GM10266 (cell line): ENCODE measurements around the gene TMEM42.

ENCODE experiments used
- DNase-seq: peaks from one replicate; pipeline ENCODE4 v3.0.0; 2012; ENCODE audit errors: extremely low spot score
- CTCF ChIP-seq: IDR thresholded peaks from 2 replicates; pipeline ENCODE4 v1.5.1; 2012; ENCODE audit warnings: mild to moderate bottlenecking, low read depth; ENCODE audit not compliant: control insufficient read depth, insufficient read depth; ENCODE audit errors: missing control alignments

The TMEM42 gene

DNA sequence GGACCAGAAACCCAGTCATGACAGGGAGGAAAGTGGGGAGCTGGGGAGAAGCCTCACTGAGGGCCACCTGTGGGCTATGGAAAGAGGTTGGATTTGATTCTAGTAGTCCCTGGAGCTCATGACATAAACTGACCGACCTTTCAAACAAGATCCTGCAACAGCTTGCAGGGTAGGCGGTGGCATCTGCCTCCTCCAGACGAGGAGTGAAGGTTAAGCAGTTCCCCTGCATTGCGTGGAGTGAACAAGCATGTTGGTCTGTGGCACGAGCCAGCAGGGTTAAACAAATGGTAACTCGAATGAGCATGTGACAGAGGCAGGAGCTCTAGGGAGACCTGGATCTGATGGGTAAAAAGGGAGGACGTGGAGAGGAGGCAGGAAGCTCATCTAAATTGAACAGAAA, 25.4 kb downstream of the TMEM42 start:
- no peak for TF ChIP-seq CTCF

DNA sequence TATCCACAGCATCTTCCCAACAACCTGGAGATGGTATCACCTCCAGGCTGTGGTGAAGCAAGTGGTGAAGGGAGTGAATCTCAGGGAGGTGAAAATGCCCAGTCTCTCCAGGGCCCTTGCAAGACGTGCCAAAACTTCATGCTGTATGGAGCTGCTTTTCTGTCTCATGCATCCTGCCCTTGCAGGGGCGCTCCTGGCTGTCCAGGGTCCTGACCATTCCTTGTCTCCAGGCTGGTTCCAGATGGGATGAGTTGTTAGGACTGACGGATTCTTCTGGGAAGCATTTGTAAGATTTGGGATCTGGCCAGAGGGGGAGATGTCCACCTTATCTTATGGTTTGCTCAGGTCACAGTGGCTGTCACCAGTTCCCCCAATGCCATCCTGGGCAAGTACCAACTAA, 28.5 kb downstream of the TMEM42 start:
- DNase-seq, result no peak
- TF ChIP-seq CTCF, result no peak

More for the DNA sequence above, 25.4 kb downstream of the TMEM42 start:
- DNase-seq, result no peak

DNA sequence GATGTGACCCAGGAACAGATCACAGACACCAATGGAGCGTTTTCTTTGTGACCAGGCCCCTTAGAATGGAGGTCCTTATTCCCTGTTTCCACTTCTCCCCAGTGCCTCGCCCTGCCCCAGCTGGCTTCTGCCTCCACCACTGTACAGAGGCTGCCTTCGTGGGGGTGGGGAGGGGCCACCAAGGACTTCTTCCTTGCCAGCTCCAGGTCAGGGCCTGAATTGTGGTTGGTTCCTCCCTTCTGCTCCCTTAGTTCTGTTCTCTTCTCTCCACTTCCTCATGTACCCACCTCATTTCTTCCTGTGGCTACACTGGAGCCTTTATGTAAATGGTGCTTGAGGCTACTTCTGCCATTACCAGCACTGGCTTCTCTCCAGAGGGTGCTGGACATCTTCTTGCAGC, 29.1 kb downstream of the TMEM42 start:
- TF ChIP-seq CTCF, result no peak
- no peak for DNase-seq

- no peak for DNase-seq
Measured at GRCh38 chr3:44892689-44893088, 31.0 kb downstream of the TMEM42 start.

GRCh38 chr3:44893097-44893496, 31.4 kb downstream of the TMEM42 start:
- TF ChIP-seq CTCF, result no peak
- no peak for DNase-seq

More at GRCh38 chr3:44892689-44893088, 31.0 kb downstream of the TMEM42 start:
- TF ChIP-seq CTCF, result no peak

DNA sequence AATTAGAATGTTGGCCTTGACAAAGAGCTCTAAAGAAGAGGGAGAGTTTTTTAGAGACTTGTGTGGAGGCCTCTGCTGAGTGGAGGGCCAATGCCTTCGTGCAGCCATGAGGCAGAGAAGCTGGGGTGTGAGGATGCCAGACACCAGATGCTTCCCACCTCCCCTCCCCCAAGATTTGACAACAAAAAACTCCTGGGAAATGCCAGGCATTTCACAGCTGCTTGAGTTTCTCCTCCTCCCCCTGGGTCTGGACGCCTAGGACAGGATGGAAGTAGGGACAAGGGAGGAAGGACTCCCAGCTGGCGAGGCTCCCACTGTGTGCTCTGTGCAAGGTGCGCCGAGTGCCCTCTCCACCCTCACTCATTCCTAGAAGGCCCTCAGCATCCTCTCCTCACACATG, 32.8 kb downstream of the TMEM42 start:
- no peak for TF ChIP-seq CTCF
- DNase-seq, result no peak

DNA sequence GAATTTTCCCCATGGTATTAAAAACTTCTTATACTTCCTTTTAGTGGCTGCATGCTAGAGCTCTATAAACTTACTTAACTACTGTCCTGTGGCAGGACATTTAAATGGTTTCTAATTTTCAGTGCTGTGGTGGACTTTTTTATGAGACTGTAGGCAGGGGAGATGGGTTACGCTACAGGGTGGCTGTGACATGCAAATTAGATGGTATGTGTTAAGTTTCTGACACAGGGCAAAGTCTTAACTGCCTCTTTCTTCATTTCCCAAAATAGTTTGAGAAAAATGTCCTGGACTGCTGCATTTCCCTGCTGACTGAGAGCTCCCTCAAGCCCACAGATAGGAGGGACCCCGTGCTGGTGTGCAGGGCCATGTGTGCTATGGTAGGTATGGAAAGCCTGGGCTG, 34.7 kb downstream of the TMEM42 start:
- no peak for DNase-seq
- no peak for TF ChIP-seq CTCF
